Cardiac muscle cell (in vitro differentiated cells and primary cell): ENCODE data around the gene DHX38. TPM values are rescaled to one million over a fixed set of nuclear protein-coding genes. Genes with fewer than 3 reads are reported as not detected.

Source experiments
- DNase-seq, 2 donors: peaks; one replicate each; pipeline versions ENCODE4 v3.0.0 to v3.0.0-alpha.2; 2010 to 2017; ENCODE audit warnings: low read depth in 1 of 2, low spot score in 1 of 2
- H3K27ac ChIP-seq: fragments of 200-600 bp; sonication (generic); 2 replicates; pipeline ENCODE4 v1.5.1; 2016
- H3K27me3 ChIP-seq: fragments of 200-600 bp; sonication (generic); 2 replicates; pipeline ENCODE4 v1.6.0; 2016; ENCODE audit warnings: control low read depth
- H3K36me3 ChIP-seq: fragments of 200-600 bp; sonication (generic); 2 replicates; pipeline ENCODE4 v1.5.1; 2016; ENCODE audit warnings: control low read depth
- H3K4me1 ChIP-seq: fragments of 200-600 bp; sonication (generic); 2 replicates; pipeline ENCODE4 v1.8.1; 2017; ENCODE audit warnings: low read depth, mild to moderate bottlenecking, mixed run types
- H3K4me3 ChIP-seq: fragments of 200-600 bp; sonication (generic); 2 replicates; pipeline ENCODE4 v1.5.1; 2016; ENCODE audit warnings: mild to moderate bottlenecking
- H3K9me3 ChIP-seq: fragments of 200-600 bp; sonication (generic); 2 replicates; pipeline ENCODE4 v1.5.1; 2017; ENCODE audit warnings: low read depth, mild to moderate bottlenecking, control low read depth
- polyA plus RNA-seq: library from polyadenylated mRNA; unstranded; fragments of >200 nt; fragmentation: Nextera tagmentation; extraction: Ambion mirVana; gene quantifications from 2 replicates; pipeline ENCODE4 v1.2.1, GENCODE V29; 2016
- total RNA-seq: library from RNA; depleted of rRNA; stranded (reverse); fragments of >200 nt; gene quantifications from 2 replicates; pipeline ENCODE4 v1.2.3, GENCODE V29; 2016
- TF ChIP-seq, protein P1 (sequence below): IDR thresholded peaks from 2 replicates; pipeline ENCODE4 v1.5.1; 2012; ENCODE audit warnings: low read depth, mild to moderate bottlenecking, low read length

DHX38 gene
- total and polyA plus RNA-seq, 2 experiments from 2014 or later: 26.2 to 39.4 TPM

DNA sequence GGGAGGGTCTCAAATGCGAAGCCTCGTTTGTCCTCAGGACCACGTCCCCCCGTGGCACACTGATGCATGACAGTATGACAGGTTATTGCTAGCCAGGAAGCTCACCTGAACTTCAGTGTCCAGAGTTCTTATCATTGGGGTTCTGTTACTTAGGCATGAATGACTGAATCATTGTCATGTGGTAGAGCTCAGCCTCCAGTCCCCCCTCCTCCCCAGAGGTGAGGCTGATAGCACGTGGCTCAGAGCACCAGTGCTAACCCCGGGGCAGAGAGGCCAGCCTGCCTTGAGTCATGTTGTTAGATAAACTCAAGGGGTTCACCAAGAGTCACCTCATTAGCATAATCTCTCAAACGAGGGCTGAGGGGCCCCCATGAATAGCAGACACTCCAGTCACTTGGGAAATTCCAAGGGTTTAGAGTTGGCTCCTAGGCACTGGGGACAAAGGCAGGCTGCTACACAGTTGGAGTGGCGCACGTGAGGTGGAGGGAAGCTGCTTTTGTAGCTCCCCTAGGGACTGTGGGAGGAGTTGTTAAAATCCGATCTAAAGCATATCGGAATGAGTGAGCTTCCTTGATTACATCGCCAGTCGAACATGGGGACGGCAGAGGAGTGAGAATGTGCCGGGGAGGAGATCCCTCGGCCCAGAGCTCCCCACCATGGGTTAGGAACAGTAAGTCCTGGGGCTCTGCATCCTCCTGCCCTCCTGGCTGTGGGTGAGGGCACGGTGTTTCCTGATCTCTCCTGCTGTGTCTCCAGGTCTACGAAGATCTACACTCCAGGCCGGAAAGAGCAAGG, 18.2 kb downstream of the DHX38 start:
- Histone ChIP-seq H3K4me1 (no peaks in the 10 kb centered on the region), H3K27me3 (no peaks in the 10 kb centered on the region), H3K4me3 (no peak overlapping the region), H3K27ac (no peak overlapping the region), H3K9me3 (no peaks in the 10 kb centered on the region), H3K36me3 (peaks cover 31% of the 10 kb centered on the region)
- no peak for DNase-seq
- TF ChIP-seq, protein P1, sequence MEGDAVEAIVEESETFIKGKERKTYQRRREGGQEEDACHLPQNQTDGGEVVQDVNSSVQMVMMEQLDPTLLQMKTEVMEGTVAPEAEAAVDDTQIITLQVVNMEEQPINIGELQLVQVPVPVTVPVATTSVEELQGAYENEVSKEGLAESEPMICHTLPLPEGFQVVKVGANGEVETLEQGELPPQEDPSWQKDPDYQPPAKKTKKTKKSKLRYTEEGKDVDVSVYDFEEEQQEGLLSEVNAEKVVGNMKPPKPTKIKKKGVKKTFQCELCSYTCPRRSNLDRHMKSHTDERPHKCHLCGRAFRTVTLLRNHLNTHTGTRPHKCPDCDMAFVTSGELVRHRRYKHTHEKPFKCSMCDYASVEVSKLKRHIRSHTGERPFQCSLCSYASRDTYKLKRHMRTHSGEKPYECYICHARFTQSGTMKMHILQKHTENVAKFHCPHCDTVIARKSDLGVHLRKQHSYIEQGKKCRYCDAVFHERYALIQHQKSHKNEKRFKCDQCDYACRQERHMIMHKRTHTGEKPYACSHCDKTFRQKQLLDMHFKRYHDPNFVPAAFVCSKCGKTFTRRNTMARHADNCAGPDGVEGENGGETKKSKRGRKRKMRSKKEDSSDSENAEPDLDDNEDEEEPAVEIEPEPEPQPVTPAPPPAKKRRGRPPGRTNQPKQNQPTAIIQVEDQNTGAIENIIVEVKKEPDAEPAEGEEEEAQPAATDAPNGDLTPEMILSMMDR: no peak

DNA sequence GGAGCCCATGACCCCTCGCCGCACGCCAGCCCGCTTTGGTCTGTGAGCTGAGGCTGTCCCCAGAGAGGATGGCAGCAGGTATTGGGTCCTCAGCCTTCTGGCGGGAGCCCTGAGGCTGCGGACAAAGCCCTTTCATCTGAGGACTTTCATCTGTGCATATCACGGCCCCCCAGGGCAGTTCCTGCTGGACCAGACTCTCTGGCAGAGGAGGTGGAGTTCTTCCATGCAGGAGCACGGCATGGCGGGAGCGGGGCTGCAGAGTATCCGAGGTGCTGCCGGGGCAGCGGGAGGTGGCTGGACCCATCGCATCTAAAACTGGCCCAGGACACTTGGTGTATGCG, 18.8 kb downstream of the DHX38 start:
- H3K9me3 ChIP-seq: no peaks in the 10 kb centered on the region
- no peak for DNase-seq
- peaks cover 27% of the 10 kb centered on the region for H3K36me3 ChIP-seq
- no peaks in the 10 kb centered on the region for H3K4me1 ChIP-seq
- H3K4me3 ChIP-seq: no peak overlapping the region
- TF ChIP-seq, protein P1: no peak
- no peaks in the 10 kb centered on the region for H3K27me3 ChIP-seq
- H3K27ac ChIP-seq: no peak overlapping the region

DNA sequence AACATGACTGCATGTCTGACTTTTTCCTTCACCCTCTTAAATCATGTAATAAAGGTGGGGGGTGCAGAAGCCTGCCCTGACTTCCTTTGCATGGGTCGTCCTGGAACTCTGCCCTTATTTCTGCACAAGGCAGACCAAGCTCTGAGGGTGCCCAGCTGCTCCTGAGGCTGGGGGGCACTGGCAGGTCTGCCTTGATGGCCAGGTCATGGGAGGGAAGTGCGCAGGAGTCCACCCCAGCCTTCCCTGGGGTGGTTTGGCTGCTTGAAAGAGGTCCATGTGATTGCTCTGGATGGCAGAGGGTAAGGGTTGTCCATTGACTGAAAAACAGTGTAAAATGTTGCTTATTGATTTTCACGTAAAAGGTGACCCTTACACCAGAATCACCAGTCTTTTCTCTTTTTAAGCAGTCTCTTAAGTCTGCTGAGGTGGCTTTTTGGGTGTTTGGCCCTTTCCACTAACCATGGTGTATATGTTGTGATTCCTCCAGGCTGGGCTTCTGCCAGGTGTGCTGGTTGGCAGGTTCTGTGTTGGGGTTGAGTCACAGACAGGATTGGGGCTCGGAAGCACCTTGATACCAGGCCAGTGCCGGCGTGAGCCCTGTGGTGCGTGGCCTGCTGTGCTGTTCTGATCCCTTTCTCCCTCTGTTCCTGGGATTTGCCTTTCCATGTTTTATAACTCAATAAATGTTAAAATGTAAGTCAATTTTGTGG, 19.4 kb downstream of the DHX38 start:
- DNase-seq: no peak
- no peaks in the 10 kb centered on the region for H3K27me3 ChIP-seq
- no peak overlapping the region for H3K4me3 ChIP-seq
- TF ChIP-seq, protein P1: no peak
- H3K36me3 ChIP-seq: peaks cover 24% of the 10 kb centered on the region
- H3K9me3 ChIP-seq: no peaks in the 10 kb centered on the region
- no peaks in the 10 kb centered on the region for H3K4me1 ChIP-seq
- H3K27ac ChIP-seq: no peak overlapping the region

DNA sequence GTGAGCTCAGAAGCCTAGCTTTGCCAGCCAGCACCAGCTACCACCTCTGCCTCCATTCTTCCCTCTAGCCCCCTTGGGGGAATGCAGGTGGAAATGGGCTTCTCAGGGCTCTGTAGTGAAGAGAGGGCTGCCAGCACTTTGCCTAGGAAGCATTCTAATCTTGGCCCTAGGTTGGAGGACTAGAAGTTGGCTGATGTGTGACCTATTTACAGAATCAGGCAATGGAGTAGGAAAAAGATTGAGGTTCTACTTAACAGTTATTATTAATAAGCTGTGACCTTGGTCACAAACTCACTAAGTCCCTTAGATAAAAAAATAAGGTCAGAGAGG, 19.9 kb downstream of the DHX38 start:
- Histone ChIP-seq H3K9me3 (no peaks in the 10 kb centered on the region), H3K4me3 (no peak overlapping the region), H3K27ac (no peak overlapping the region), H3K27me3 (no peaks in the 10 kb centered on the region), H3K4me1 (no peaks in the 10 kb centered on the region), H3K36me3 (peaks cover 19% of the 10 kb centered on the region)
- DNase-seq: no peak
- TF ChIP-seq, protein P1: no peak

DNA sequence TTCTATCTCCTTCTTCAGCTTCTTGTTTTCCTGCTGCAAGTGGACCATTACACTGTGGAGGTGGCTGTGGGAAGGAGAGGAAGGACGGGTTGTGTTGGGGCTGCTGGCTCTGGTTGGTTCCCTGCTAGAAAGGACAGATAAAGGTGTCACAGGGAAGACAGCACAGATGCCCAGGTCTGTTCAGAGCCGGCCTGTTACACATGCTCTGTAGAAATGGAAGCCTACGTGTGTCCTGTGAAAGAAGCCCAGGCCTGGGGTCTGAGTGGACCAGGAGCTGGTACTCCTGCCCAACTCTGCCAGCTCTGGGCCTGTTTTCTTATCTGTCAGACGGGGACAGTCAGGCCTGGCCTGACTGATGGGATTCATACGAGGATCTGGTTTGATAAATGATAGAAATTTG, 26.4 kb downstream of the DHX38 start:
- DNase-seq: no peak
- H3K4me3 ChIP-seq: no peak overlapping the region
- no peaks in the 10 kb centered on the region for H3K27me3 ChIP-seq
- no peaks in the 10 kb centered on the region for H3K4me1 ChIP-seq
- TF ChIP-seq, protein P1: no peak
- H3K36me3 ChIP-seq: no peaks in the 10 kb centered on the region
- H3K9me3 ChIP-seq: no peaks in the 10 kb centered on the region
- H3K27ac ChIP-seq: no peak overlapping the region
